OCI-LY7 (cell line): ENCODE measurements around the gene ATP8B1. TPM values are rescaled to one million over a fixed set of nuclear protein-coding genes. Genes with fewer than 3 reads are reported as not detected.

Source experiments
- BruUV-seq: library from RNA; stranded (reverse); fragments of 400-500 nt; replicated peaks from 2 replicates; lab custom pipeline; 2021; lab: Mats Ljungman, UMichigan
- CTCF ChIA-PET: fragments of 300-600 bp; sonication (Branson Sonifier 250); formaldehyde crosslinking; loops from one replicate; lab custom pipeline; 2022; ENCODE audit warnings: antibody characterized with exemption; ENCODE audit not compliant: unreplicated experiment; lab: Charles Lee
- POLR2A ChIA-PET: fragments of 300-600 bp; sonication (Branson Sonifier 250); formaldehyde crosslinking; loops from one replicate; lab custom pipeline; 2022; ENCODE audit warnings: antibody characterized with exemption; lab: Charles Lee
- DNase-seq: peaks from one replicate; pipeline ENCODE4 v3.0.0-alpha.2; 2015; ENCODE audit warnings: low spot score
- H2AFZ ChIP-seq: fragments of 200-600 bp; sonication (generic), shearing (Covaris generic); 2 replicates; pipeline ENCODE4 v1.6.1; 2014; ENCODE audit warnings: mild to moderate bottlenecking, antibody characterized with exemption, low read length, moderate library complexity
- H3K27ac ChIP-seq: fragments of 200-600 bp; sonication (generic); 2 replicates; pipeline ENCODE4 v1.5.1; 2014; ENCODE audit warnings: mixed run types, low read depth, mild to moderate bottlenecking, moderate library complexity, low read length, inconsistent platforms; ENCODE audit not compliant: poor library complexity, severe bottlenecking
- H3K36me3 ChIP-seq: fragments of 200-600 bp; sonication (generic); 2 replicates; pipeline ENCODE4 v1.6.1; 2014; ENCODE audit warnings: mild to moderate bottlenecking, antibody characterized with exemption, low read length, moderate library complexity, mixed read lengths; ENCODE audit not compliant: insufficient read depth
- H3K4me1 ChIP-seq: fragments of 200-600 bp; sonication (generic); 2 replicates; pipeline ENCODE4 v1.5.1; 2014; ENCODE audit warnings: mild to moderate bottlenecking, low read length; ENCODE audit not compliant: insufficient read depth, poor library complexity, severe bottlenecking
- H3K4me2 ChIP-seq: fragments of 200-600 bp; sonication (generic); 2 replicates; pipeline ENCODE4 v1.6.1; 2014; ENCODE audit warnings: mild to moderate bottlenecking, low read length
- H3K4me3 ChIP-seq: fragments of 200-600 bp; sonication (generic); 2 replicates; pipeline ENCODE4 v1.5.1; 2014; ENCODE audit warnings: mild to moderate bottlenecking, low read depth, low read length; ENCODE audit not compliant: poor library complexity, severe bottlenecking
- H3K79me2 ChIP-seq: fragments of 200-600 bp; sonication (generic); 2 replicates; pipeline ENCODE4 v1.6.1; 2016; ENCODE audit warnings: low read depth, mild to moderate bottlenecking, low read length, moderate library complexity, mixed read lengths; ENCODE audit not compliant: insufficient read depth
- H3K9me2 ChIP-seq: fragments of 200-600 bp; sonication (generic); 2 replicates; pipeline ENCODE4 v1.6.1; 2016; ENCODE audit warnings: mild to moderate bottlenecking, low read length, mixed read lengths; ENCODE audit not compliant: insufficient read depth
- H3K9me3 ChIP-seq: fragments of 200-600 bp; sonication (generic); 2 replicates; pipeline ENCODE4 v1.6.1; 2014; ENCODE audit warnings: mild to moderate bottlenecking, mixed run types, low read length, mixed read lengths
- H4K20me1 ChIP-seq: fragments of 200-600 bp; sonication (generic); 2 replicates; pipeline ENCODE4 v1.6.1; 2014; ENCODE audit warnings: mild to moderate bottlenecking, antibody characterized with exemption, low read length, moderate library complexity, mixed read lengths; ENCODE audit not compliant: insufficient read depth
- CTCF ChIP-seq: fragments of 200-600 bp; sonication (generic); conservative IDR thresholded peaks from 2 replicates; pipeline ENCODE4 v1.5.1; 2014; ENCODE audit warnings: mild to moderate bottlenecking, antibody characterized with exemption, low read length, moderate library complexity, mixed read lengths
- EZH2phosphoT487 ChIP-seq: fragments of 200-600 bp; sonication (generic); IDR thresholded peaks from 2 replicates; pipeline ENCODE4 v1.6.1; 2018; ENCODE audit warnings: low read depth, borderline replicate concordance, mild to moderate bottlenecking, mixed run types, antibody characterized with exemption, low read length, moderate library complexity, mixed read lengths
- intact Hi-C: fragments of 100-400 bp; cut with micrococcal nuclease; formaldehyde crosslinking; loops from one replicate; pipeline ENCODE4 v1.10.0; 2022; ENCODE audit not compliant: unreplicated experiment
- total RNA-seq, 2 experiments: library from RNA; depleted of rRNA in 1 of 2; stranded (reverse); fragments of >200 nt in 1 of 2; shearing (Covaris generic) in 1 of 2; gene quantifications; 2 replicates each; pipeline ENCODE4 v1.2.3, GENCODE V29; 2014 to 2022

ATP8B1 gene
- total RNA-seq, 2 experiments from 2014 or later = not detected

- Histone ChIP-seq H3K9me2 (no peaks in the 10 kb centered on the region), H2AFZ (no peak overlapping the region), H3K4me2 (no peak overlapping the region), H3K27ac (no peak overlapping the region), H4K20me1 (no peaks in the 10 kb centered on the region), H3K9me3 (no peaks in the 10 kb centered on the region), H3K4me3 (no peak overlapping the region), H3K36me3 (peaks cover 34% of the 10 kb centered on the region), H3K79me2 (peaks cover 8% of the 10 kb centered on the region; the same call in 1 of the 2 replicates), H3K4me1 (no peaks in the 10 kb centered on the region)
- ChIA-PET POLR2A (interaction anchor here (0.7 kb wide), 1 partner anchor 10 kb away, joined by 5 read pairs; no protein-coding TSS in a partner anchor), CTCF (no interaction called here)
- intact Hi-C loops = no loop called here
- no peak for TF ChIP-seq EZH2phosphoT487
- TF ChIP-seq CTCF = no peak
- no TSS peak for BruUV-seq
- DNase-seq = no peak
Measured at GRCh38 chr18:57640236-57640635, 162.9 kb downstream of the ATP8B1 start.

GRCh38 chr18:57635003-57635822 lies 167.9 kb downstream of the ATP8B1 start:
- TF ChIP-seq CTCF (no peak), EZH2phosphoT487 (no peak)
- BruUV-seq = no TSS peak
- no peaks in the 10 kb centered on the region for H3K9me3 ChIP-seq
- no peak overlapping the region for H3K4me3 ChIP-seq
- ChIA-PET POLR2A (interaction anchor here (0.6 to 0.8 kb wide), 3 partner anchors 62 to 237 kb away, joined by 3 to 6 read pairs (median 4); no protein-coding TSS in a partner anchor), CTCF (no interaction called here)
- 0 out of 2 replicates have a peak, but pooled peaks cover 4% of the 10 kb centered on the region for H4K20me1 ChIP-seq
- H3K9me2 ChIP-seq = no peaks in the 10 kb centered on the region
- peaks cover 5% of the 10 kb centered on the region for H3K4me1 ChIP-seq
- peaks cover 10% of the 10 kb centered on the region; the same call in 1 of the 2 replicates for H3K79me2 ChIP-seq
- H3K36me3 ChIP-seq = peaks cover 10% of the 10 kb centered on the region
- no peak overlapping the region for H2AFZ ChIP-seq
- no peak overlapping the region for H3K4me2 ChIP-seq
- intact Hi-C loops = loop anchor here (10.0 kb wide), 1 partner anchor 220 kb away; no protein-coding TSS in a partner anchor
- DNase-seq = no peak
- no peak overlapping the region for H3K27ac ChIP-seq
